HepG2 (cell line): ENCODE data around the gene COL18A1. TPM values are rescaled to one million over a fixed set of nuclear protein-coding genes. Genes with fewer than 3 reads are reported as not detected.

Experiments
- CENPT ChIP-seq: sonication (generic); formaldehyde crosslinking; IDR thresholded peaks from 2 replicates; pipeline ENCODE4 v1.8.0; 2022; ENCODE audit warnings: low read depth, mild to moderate bottlenecking, moderate library complexity, missing genetic modification reagents
- DPF2 ChIP-seq: sonication (generic); formaldehyde crosslinking; IDR thresholded peaks from 2 replicates; pipeline ENCODE4 v1.4.0; 2020; ENCODE audit warnings: mild to moderate bottlenecking, low read depth, missing genetic modification reagents, borderline replicate concordance
- GATA4 ChIP-seq: sonication (generic); IDR thresholded peaks from 2 replicates; pipeline ENCODE4 v1.6.1; 2016; ENCODE audit warnings: antibody characterized with exemption, low read depth, borderline replicate concordance
- GATAD2A ChIP-seq: IDR thresholded peaks from 2 replicates; pipeline ENCODE4 v1.6.1; 2016
- MED1 ChIP-seq: sonication (generic); formaldehyde crosslinking; IDR thresholded peaks from 2 replicates; pipeline ENCODE4 v1.4.0; 2020; ENCODE audit warnings: missing genetic modification reagents
- MXD1 ChIP-seq: sonication (generic); formaldehyde crosslinking; IDR thresholded peaks from 2 replicates; pipeline ENCODE4 v1.4.0; 2020; ENCODE audit warnings: mild to moderate bottlenecking, missing genetic modification reagents
- NFKBIZ ChIP-seq: IDR thresholded peaks from 2 replicates; pipeline ENCODE4 v1.6.1; 2018; ENCODE audit warnings: missing genetic modification reagents, missing compliant biosample characterization
- PAF1 ChIP-seq: IDR thresholded peaks from 2 replicates; pipeline ENCODE4 v1.6.1; 2016; ENCODE audit warnings: missing genetic modification reagents, missing compliant biosample characterization
- REST ChIP-seq, 2 experiments: IDR thresholded peaks; 2 replicates each; pipeline ENCODE4 v1.6.1; 2011 to 2012; ENCODE audit warnings: low read length in 2 of 2, borderline replicate concordance in 1 of 2, low read depth in 1 of 2, mild to moderate bottlenecking in 1 of 2, moderate library complexity in 1 of 2
- ZBTB40 ChIP-seq, 2 experiments: fragments of 450-650 bp in 1 of 2; sonication (generic) in 1 of 2; formaldehyde crosslinking in 1 of 2; IDR thresholded peaks; 2 replicates each; pipeline versions ENCODE4 v1.6.1 to v1.8.0; 2016 to 2022; ENCODE audit warnings: antibody characterized with exemption in 1 of 2, mild to moderate bottlenecking in 1 of 2, missing genetic modification reagents in 1 of 2
- ZFP1 ChIP-seq: IDR thresholded peaks from 2 replicates; pipeline ENCODE4 v1.6.1; 2016
- ZNF101 ChIP-seq: sonication (generic); formaldehyde crosslinking; IDR thresholded peaks from 2 replicates; pipeline ENCODE4 v1.4.0; 2020; ENCODE audit warnings: mild to moderate bottlenecking, low read depth, missing genetic modification reagents, borderline replicate concordance
- ZNF30 ChIP-seq: sonication (generic); formaldehyde crosslinking; IDR thresholded peaks from 2 replicates; pipeline ENCODE4 v1.5.0; 2020; ENCODE audit warnings: mild to moderate bottlenecking, missing genetic modification reagents
- ZNF441 ChIP-seq: sonication (generic); formaldehyde crosslinking; IDR thresholded peaks from 2 replicates; pipeline ENCODE4 v1.7.0; 2021; ENCODE audit warnings: missing genetic modification reagents, borderline replicate concordance
- polyA plus RNA-seq, 8 experiments: library from polyadenylated mRNA; depleted of rRNA in 3 of 8; stranded (reverse) in 7 of 8; unstranded in 1 of 8; fragments of >200 nt; fragmentation: Illumina TruSeq in 4 of 8; extraction: Trizol in 4 of 8; gene quantifications; 2 replicates each; pipeline versions ENCODE4 v1.2.1 to v1.2.3, GENCODE V29; 2011 to 2016; ENCODE audit warnings: low read depth in 4 of 8, missing spikeins in 1 of 8, mixed read lengths in 1 of 8; ENCODE audit not compliant: insufficient read depth in 1 of 8
- total RNA-seq, 5 experiments: library from RNA; depleted of rRNA; stranded (reverse); fragments of >200 nt; fragmentation: Illumina TruSeq; extraction: Trizol; gene quantifications; 2 replicates each; pipeline ENCODE4 v1.2.3, GENCODE V29; 2016; ENCODE audit warnings: low read depth in 1 of 5

The COL18A1 gene
- total and polyA plus RNA-seq, 2 of the 13 experiments (the other 11 are each of a cell fraction or from before 2014, with no cell fraction given): 79.0 to 102 TPM

GRCh38 chr21:45356653-45357435 lies 48.1 kb upstream of the COL18A1 start (continued):
- TF ChIP-seq ZBTB40 (IDR thresholded peaks at IDR 0.05) (no peak), ZBTB40 (CRISPR knock-in tag; IDR thresholded peaks at IDR 0.05) (no peak), MXD1 (CRISPR knock-in tag) (no peak; the same call in 1 of the 2 replicates), PAF1 (CRISPR knock-in tag) (no peak), REST (IDR thresholded peaks at IDR 0.05; ENCODE audit: borderline replicate concordance in 1 of 2, low read depth in 1 of 2, low read length in 2 of 2) (no peak), ZNF30 (CRISPR knock-in tag) (no peak), GATAD2A (CRISPR knock-in tag) (peak; percentile 77; the same call in 1 of the 2 replicates), NFKBIZ (0 out of 2 replicates have a peak, but pooled peaks have one; percentile 44), ZNF101 (no peak), ZNF441 (CRISPR knock-in tag) (no peak), MED1 (CRISPR knock-in tag) (peak; percentile 67), DPF2 (peak; percentile 21; the same call in 1 of the 2 replicates), GATA4 (no peak), ZFP1 (CRISPR knock-in tag) (no peak), CENPT (CRISPR knock-in tag) (no peak)
